Breast epithelium (tissue), 4 donors: ENCODE measurements around the gene ADGRE1. TPM values are rescaled to one million over a fixed set of nuclear protein-coding genes. Genes with fewer than 3 reads are reported as not detected.

ENCODE experiments used
- DNase-seq, 2 donors: peaks; one replicate each; pipeline ENCODE4 v3.0.0-alpha.2; 2019; ENCODE audit warnings: low spot score in 2 of 2
- H3K27ac ChIP-seq, 2 donors: fragments of 200-600 bp; sonication (generic) in 1 of 2; one replicate each; pipeline ENCODE4 v1.5.1; 2016 to 2019; ENCODE audit warnings: mild to moderate bottlenecking in 1 of 2
- H3K27me3 ChIP-seq, 2 donors: fragments of 200-600 bp; sonication (generic) in 1 of 2; one replicate each; pipeline versions ENCODE4 v1.5.1 to v1.6.0; 2017 to 2019; ENCODE audit warnings: control low read depth in 1 of 2, mild to moderate bottlenecking in 1 of 2
- H3K36me3 ChIP-seq: fragments of 200-600 bp; one replicate; pipeline ENCODE4 v1.5.1; 2019
- H3K4me1 ChIP-seq, 2 donors: fragments of 200-600 bp; sonication (generic); one replicate each; pipeline ENCODE4 v1.5.1; 2016 to 2019; ENCODE audit warnings: control low read depth in 1 of 2
- H3K4me3 ChIP-seq, 3 donors: fragments of 200-600 bp; sonication (generic); 1 replicate in 2 of 3; 2 replicates in 1 of 3; pipeline ENCODE4 v1.5.1; 2016 to 2019; ENCODE audit warnings: mild to moderate bottlenecking in 3 of 3, moderate library complexity in 2 of 3
- H3K9me3 ChIP-seq, 2 donors: fragments of 200-600 bp; sonication (generic) in 1 of 2; one replicate each; pipeline ENCODE4 v1.5.1; 2016 to 2019; ENCODE audit warnings: control low read depth in 1 of 2
- POLR2A ChIP-seq: fragments of 450-650 bp; IDR thresholded peaks from one replicate; pipeline ENCODE4 v1.6.1; 2016; ENCODE audit warnings: antibody characterized with exemption, mild to moderate bottlenecking, moderate library complexity
- POLR2AphosphoS5 ChIP-seq, 3 donors: sonication (generic); formaldehyde crosslinking; IDR thresholded peaks; one replicate each; pipeline ENCODE4 v1.6.1; 2017; ENCODE audit warnings: antibody characterized with exemption in 3 of 3
- intact Hi-C: fragments of 100-400 bp; cut with DNase I; formaldehyde crosslinking; loops from one replicate; pipeline ENCODE4 v1.15.1; 2023; ENCODE audit warnings: low total_unique reads
- total RNA-seq, 3 donors: library from RNA; depleted of rRNA; stranded (reverse); fragments of >200 nt; gene quantifications; one replicate each; pipeline ENCODE4 v1.1.0, GENCODE V29; 2016
- TF ChIP-seq, protein P1 (sequence below), 3 donors: fragments of 450-650 bp; IDR thresholded peaks; one replicate each; pipeline ENCODE4 v1.5.1; 2016 to 2017; ENCODE audit warnings: antibody characterized with exemption in 3 of 3, mild to moderate bottlenecking in 3 of 3, moderate library complexity in 3 of 3

The ADGRE1 gene
- total RNA-seq, 3 donors from 2014 or later, result 0.33 to 0.44 TPM; not detected in 1

DNA sequence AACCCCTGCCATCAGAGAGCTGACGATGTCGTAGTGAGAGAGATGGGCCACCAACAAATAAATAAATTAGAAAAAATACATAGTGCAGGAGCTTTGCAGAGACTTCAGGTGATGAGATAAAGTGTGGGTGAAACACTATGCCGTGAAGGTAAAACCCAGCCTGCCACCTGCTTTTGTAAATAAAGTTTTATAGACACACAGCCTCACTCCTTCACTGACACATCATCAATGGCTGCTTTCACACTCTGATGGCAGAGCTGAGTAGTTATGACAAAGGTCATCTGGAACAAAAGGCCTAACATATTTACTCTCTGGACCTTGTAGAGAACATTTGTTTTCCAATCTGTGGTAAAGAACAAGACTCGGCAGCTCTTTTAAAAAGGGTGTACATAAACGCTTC is 88.8 kb downstream of the ADGRE1 start:
- no peak overlapping the region for H3K27ac ChIP-seq
- intact Hi-C loops, result no loop called here
- no peak for DNase-seq
- no peak for TF ChIP-seq POLR2A
- TF ChIP-seq POLR2AphosphoS5 (IDR thresholded peaks at IDR 0.05), result no peak
- TF ChIP-seq, protein P1, sequence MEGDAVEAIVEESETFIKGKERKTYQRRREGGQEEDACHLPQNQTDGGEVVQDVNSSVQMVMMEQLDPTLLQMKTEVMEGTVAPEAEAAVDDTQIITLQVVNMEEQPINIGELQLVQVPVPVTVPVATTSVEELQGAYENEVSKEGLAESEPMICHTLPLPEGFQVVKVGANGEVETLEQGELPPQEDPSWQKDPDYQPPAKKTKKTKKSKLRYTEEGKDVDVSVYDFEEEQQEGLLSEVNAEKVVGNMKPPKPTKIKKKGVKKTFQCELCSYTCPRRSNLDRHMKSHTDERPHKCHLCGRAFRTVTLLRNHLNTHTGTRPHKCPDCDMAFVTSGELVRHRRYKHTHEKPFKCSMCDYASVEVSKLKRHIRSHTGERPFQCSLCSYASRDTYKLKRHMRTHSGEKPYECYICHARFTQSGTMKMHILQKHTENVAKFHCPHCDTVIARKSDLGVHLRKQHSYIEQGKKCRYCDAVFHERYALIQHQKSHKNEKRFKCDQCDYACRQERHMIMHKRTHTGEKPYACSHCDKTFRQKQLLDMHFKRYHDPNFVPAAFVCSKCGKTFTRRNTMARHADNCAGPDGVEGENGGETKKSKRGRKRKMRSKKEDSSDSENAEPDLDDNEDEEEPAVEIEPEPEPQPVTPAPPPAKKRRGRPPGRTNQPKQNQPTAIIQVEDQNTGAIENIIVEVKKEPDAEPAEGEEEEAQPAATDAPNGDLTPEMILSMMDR (IDR thresholded peaks at IDR 0.05), result no peak
- no peaks in the 10 kb centered on the region for H3K4me1 ChIP-seq
- H3K4me3 ChIP-seq, result no peak overlapping the region
- peaks cover 6 to 14% of the 10 kb centered on the region in 2 donors for H3K9me3 ChIP-seq
- H3K27me3 ChIP-seq, result peaks cover 0 to 4% of the 10 kb centered on the region in 2 donors
- no peaks in the 10 kb centered on the region for H3K36me3 ChIP-seq

DNA sequence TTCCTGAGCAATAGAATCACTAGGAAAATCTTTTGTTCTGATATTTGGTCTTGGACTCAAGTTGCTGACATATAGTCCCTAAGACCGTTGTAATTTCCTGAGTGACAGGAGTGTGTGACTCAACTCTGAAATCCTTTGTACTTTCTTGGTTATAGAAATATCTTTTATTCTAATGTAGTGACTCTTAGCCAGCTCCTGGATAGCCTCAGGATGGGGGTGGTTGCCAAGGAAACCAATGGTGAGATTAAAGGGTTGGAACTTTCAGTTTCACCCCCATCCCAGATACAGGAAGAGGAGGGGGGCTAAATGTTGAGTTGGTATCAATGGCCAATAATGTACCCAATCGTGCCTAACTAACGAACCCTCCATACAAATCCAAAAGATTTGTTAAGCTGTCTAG is 92.0 kb downstream of the ADGRE1 start:
- Histone ChIP-seq H3K27me3 (peaks cover 0 to 4% of the 10 kb centered on the region in 2 donors), H3K27ac (no peak overlapping the region), H3K36me3 (no peaks in the 10 kb centered on the region), H3K9me3 (peaks cover 14 to 27% of the 10 kb centered on the region in 2 donors), H3K4me1 (no peaks in the 10 kb centered on the region), H3K4me3 (no peak overlapping the region)
- no peak for DNase-seq
- intact Hi-C loops, result no loop called here
- TF ChIP-seq POLR2A, result no peak
- TF ChIP-seq, protein P1 (IDR thresholded peaks at IDR 0.05), result no peak
- no peak for TF ChIP-seq POLR2AphosphoS5 (IDR thresholded peaks at IDR 0.05)

DNA sequence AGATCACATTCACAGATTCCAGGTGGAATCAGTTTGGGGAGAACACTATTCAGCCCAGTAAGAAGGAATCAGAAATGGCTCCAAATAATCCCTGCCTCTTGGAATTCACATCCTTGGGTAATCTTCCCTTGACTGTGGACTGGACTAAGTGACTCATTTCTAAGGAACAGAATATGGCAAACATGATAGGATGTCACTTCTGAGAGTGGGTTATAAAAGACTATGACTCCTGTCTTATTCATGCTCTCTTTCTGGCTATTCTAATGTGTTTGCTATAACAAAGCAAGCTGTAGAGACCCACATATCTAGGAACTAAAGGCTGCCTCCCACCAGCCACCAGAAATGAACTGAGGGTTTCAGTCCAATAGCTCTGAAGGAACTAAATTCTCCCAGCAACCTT is 96.1 kb downstream of the ADGRE1 start:
- H3K27me3 ChIP-seq, result no peaks in the 10 kb centered on the region
- TF ChIP-seq, protein P1 (IDR thresholded peaks at IDR 0.05), result no peak
- TF ChIP-seq POLR2A (no peak), POLR2AphosphoS5 (IDR thresholded peaks at IDR 0.05) (no peak)
- intact Hi-C loops, result no loop called here
- no peaks in the 10 kb centered on the region for H3K4me1 ChIP-seq
- no peak for DNase-seq
- H3K4me3 ChIP-seq, result no peak overlapping the region
- no peak overlapping the region for H3K27ac ChIP-seq
- no peaks in the 10 kb centered on the region for H3K36me3 ChIP-seq
- H3K9me3 ChIP-seq, result peaks cover 20 to 29% of the 10 kb centered on the region in 2 donors

DNA sequence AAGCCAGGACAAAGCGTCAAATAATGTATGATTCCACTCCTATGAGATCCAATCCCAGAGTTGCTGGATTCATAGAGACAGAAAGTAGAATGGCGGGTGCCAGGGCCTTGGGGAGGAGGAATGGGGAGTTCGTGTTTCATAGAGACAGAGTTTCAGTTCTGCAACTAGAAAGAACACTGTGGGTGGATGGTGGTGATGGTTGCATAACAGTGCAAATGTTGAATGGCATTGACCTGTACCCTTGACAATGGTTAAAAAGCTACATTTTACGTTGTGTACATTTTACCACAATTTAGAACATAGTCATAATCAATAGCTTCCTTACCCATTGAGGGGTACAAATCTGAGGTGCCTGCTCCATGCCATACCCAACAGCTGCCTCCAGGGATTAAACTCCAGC is 100.5 kb downstream of the ADGRE1 start:
- Histone ChIP-seq H3K27me3 (no peaks in the 10 kb centered on the region), H3K36me3 (no peaks in the 10 kb centered on the region), H3K4me1 (no peaks in the 10 kb centered on the region), H3K9me3 (peaks cover 20 to 22% of the 10 kb centered on the region in 2 donors), H3K27ac (no peak overlapping the region), H3K4me3 (no peak overlapping the region)
- intact Hi-C loops, result no loop called here
- TF ChIP-seq POLR2AphosphoS5 (IDR thresholded peaks at IDR 0.05) (no peak), POLR2A (no peak)
- TF ChIP-seq, protein P1 (IDR thresholded peaks at IDR 0.05), result no peak
- no peak for DNase-seq

DNA sequence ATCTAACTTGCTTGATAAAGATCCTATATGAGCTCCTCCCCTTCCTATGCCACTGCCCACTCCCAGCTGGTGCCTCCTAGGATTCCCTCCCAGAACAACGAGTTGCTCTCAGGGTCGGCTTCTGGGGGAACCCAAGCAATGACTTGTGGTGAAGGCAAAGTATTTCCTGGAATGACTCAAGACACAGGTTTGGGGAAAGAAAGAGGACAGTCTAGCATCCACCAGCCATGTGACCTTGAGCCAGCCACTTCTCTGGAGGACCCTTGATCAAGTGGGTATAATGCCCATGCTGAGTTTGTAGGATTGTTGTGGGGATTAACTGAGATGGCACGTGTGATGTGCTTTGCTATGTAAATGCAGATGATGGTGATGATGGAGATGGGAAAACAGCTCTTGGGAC is 100.9 kb downstream of the ADGRE1 start:
- Histone ChIP-seq H3K36me3 (no peaks in the 10 kb centered on the region), H3K27ac (no peak overlapping the region), H3K9me3 (peaks cover 18 to 20% of the 10 kb centered on the region in 2 donors), H3K4me3 (no peak overlapping the region), H3K27me3 (no peaks in the 10 kb centered on the region), H3K4me1 (no peaks in the 10 kb centered on the region)
- intact Hi-C loops, result no loop called here
- TF ChIP-seq POLR2A (no peak), POLR2AphosphoS5 (IDR thresholded peaks at IDR 0.05) (no peak)
- TF ChIP-seq, protein P1 (IDR thresholded peaks at IDR 0.05), result no peak
- no peak for DNase-seq

Other genes with a start within 250 kb of the ADGRE1 start
- 1 to 10 TPM in 2 of 3 donors, under 1 TPM in 1; 0.96 to 8.3 (median 2.9) TPM for gene TNFSF14, start 217.4 kb upstream of the ADGRE1 start, total RNA-seq
- gene C3, start 166.9 kb upstream of the ADGRE1 start, total RNA-seq, result 1,000 to 10,000 TPM in 2 of 3 donors, 100 to 1,000 TPM in 1; 856 to 1,298 (median 1,115) TPM
- gene GPR108, start 150.0 kb upstream of the ADGRE1 start, total RNA-seq, result 10 to 100 TPM; 62.9 to 98.1 (median 78.0) TPM
- 10 to 100 TPM; 56.9 to 98.1 (median 87.5) TPM for gene TRIP10, start 147.9 kb upstream of the ADGRE1 start, total RNA-seq
- 10 to 100 TPM in 2 of 3 donors, under 1 TPM in 1; 0.96 to 38.2 (median 18.4) TPM for gene SH2D3A, start 120.1 kb upstream of the ADGRE1 start, total RNA-seq
- gene VAV1, start 114.9 kb upstream of the ADGRE1 start, total RNA-seq, result 10 to 100 TPM in 1 of 3 donors, 1 to 10 TPM in 2; 6.6 to 10.2 (median 8.5) TPM
- not detected for gene MBD3L2B, start 133.9 kb downstream of the ADGRE1 start, total RNA-seq
- gene MBD3L5, start 143.0 kb downstream of the ADGRE1 start, total RNA-seq, result not detected
- not detected for gene MBD3L4, start 152.6 kb downstream of the ADGRE1 start, total RNA-seq
- not detected for gene MBD3L2, start 161.7 kb downstream of the ADGRE1 start, total RNA-seq
- gene MBD3L3, start 171.1 kb downstream of the ADGRE1 start, total RNA-seq, result not detected
- gene ZNF557, start 182.1 kb downstream of the ADGRE1 start, total RNA-seq, result 10 to 100 TPM in 2 of 3 donors, 1 to 10 TPM in 1; 7.2 to 18.3 (median 12.8) TPM